GM19438 (cell line): Measurements from ENCODE around the gene CEP41.

Experiments used
- ATAC-seq: cut with Tn5 transposase; IDR thresholded peaks from one replicate; pipeline ENCODE4 v1.9.1; 2021; ENCODE audit warnings: low read depth; ENCODE audit not compliant: unreplicated experiment

CEP41 gene

GRCh38 chr7:130374507-130374906 is 66.3 kb downstream of the CEP41 start:
- no peak for ATAC-seq

- no peak for ATAC-seq
These were observed 68.2 kb downstream of the CEP41 start for GRCh38 chr7:130372402-130373165.

- no peak for ATAC-seq
These were observed 69.8 kb downstream of the CEP41 start for GRCh38 chr7:130371046-130371445.

GRCh38 chr7:130369831-130370550 is 70.8 kb downstream of the CEP41 start:
- ATAC-seq, result no peak

GRCh38 chr7:130369110-130369711 is 71.6 kb downstream of the CEP41 start:
- no peak for ATAC-seq

GRCh38 chr7:130367836-130368746 is 72.7 kb downstream of the CEP41 start:
- ATAC-seq, result no peak

- ATAC-seq, result no peak
These were observed 73.6 kb downstream of the CEP41 start for GRCh38 chr7:130367088-130367755.

- ATAC-seq, result no peak
These were observed 74.3 kb downstream of the CEP41 start for GRCh38 chr7:130366564-130366963.

- no peak for ATAC-seq
These were observed 75.0 kb downstream of the CEP41 start for GRCh38 chr7:130365511-130366441.

GRCh38 chr7:130365088-130365487 is 75.7 kb downstream of the CEP41 start:
- ATAC-seq, result no peak

GRCh38 chr7:130364451-130364850 is 76.4 kb downstream of the CEP41 start:
- ATAC-seq, result no peak

GRCh38 chr7:130363026-130363847 is 77.6 kb downstream of the CEP41 start:
- no peak for ATAC-seq

GRCh38 chr7:130362251-130362816 is 78.5 kb downstream of the CEP41 start:
- ATAC-seq, result no peak

GRCh38 chr7:130361681-130362080 is 79.1 kb downstream of the CEP41 start:
- ATAC-seq, result no peak

- no peak for ATAC-seq
These were observed 80.3 kb downstream of the CEP41 start for GRCh38 chr7:130360518-130360917.

- no peak for ATAC-seq
These were observed 81.4 kb downstream of the CEP41 start for GRCh38 chr7:130359276-130359857.

GRCh38 chr7:130358471-130358870 is 82.3 kb downstream of the CEP41 start:
- no peak for ATAC-seq
